ENCODE data around the gene SH3BP2.

The SH3BP2 gene

GRCh38 chr4:2763511-2763967 is 29.3 kb upstream of the SH3BP2 start:
- Histone ChIP-seq H3K36me3 (no peaks in the 10 kb centered on the region), H3K4me1 (peaks cover 7% of the 10 kb centered on the region), H3K27me3 (no peaks in the 10 kb centered on the region), H3K4me3 (ENCODE audit: low read depth, low read length) (no peak overlapping the region), H3K9me3 (no peaks in the 10 kb centered on the region; the same call in 1 of the 2 replicates)
- TF ChIP-seq, protein P1, sequence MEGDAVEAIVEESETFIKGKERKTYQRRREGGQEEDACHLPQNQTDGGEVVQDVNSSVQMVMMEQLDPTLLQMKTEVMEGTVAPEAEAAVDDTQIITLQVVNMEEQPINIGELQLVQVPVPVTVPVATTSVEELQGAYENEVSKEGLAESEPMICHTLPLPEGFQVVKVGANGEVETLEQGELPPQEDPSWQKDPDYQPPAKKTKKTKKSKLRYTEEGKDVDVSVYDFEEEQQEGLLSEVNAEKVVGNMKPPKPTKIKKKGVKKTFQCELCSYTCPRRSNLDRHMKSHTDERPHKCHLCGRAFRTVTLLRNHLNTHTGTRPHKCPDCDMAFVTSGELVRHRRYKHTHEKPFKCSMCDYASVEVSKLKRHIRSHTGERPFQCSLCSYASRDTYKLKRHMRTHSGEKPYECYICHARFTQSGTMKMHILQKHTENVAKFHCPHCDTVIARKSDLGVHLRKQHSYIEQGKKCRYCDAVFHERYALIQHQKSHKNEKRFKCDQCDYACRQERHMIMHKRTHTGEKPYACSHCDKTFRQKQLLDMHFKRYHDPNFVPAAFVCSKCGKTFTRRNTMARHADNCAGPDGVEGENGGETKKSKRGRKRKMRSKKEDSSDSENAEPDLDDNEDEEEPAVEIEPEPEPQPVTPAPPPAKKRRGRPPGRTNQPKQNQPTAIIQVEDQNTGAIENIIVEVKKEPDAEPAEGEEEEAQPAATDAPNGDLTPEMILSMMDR (IDR thresholded peaks at IDR 0.05; ENCODE audit: low read depth, low read length) = no peak
- no peak for DNase-seq

DNA sequence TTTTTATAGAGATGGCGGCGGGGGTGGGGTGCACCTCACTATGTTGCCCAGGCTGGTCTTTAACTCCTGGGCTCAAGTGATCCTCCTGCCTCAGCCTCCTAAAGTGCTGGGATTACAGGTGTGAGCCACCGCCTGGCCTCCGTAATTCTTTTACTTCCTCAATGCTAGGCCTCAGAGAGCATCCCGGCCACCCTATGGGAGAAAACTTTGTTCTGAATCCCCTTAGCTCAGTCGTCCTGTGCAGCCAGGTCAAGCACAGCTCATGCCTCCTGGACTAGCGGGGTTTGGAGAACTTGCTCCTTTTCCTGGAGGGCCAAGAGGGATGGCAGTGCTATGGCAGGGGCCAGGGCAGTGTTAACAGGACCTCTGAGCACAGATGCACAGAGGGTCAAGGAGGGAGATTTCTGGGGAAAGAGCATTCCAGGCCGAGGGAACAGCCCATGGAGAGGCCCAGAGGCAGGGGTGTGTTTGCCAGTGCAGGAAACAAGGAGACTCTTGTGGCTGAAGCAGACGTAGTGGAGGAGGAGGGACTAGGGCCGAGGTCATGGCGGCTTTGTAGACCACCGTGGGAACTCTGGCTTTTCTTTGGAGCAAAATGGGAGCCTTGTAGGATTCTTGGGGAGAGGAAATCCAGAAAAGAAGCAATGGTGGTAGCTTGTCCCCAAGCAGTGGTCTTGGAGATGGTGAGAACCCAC is 26.9 kb upstream of the SH3BP2 start:
- TF ChIP-seq, protein P1 (IDR thresholded peaks at IDR 0.05; ENCODE audit: low read depth, low read length) = no peak
- Histone ChIP-seq H3K27me3 (no peaks in the 10 kb centered on the region), H3K4me3 (ENCODE audit: low read depth, low read length) (no peak overlapping the region), H3K4me1 (peaks cover 13% of the 10 kb centered on the region), H3K9me3 (no peaks in the 10 kb centered on the region; the same call in 1 of the 2 replicates), H3K36me3 (no peaks in the 10 kb centered on the region)
- DNase-seq = no peak

- H3K4me3 ChIP-seq (ENCODE audit: low read depth, low read length) = no peak overlapping the region
- no peaks in the 10 kb centered on the region for H3K27me3 ChIP-seq
- H3K36me3 ChIP-seq = no peaks in the 10 kb centered on the region
- no peaks in the 10 kb centered on the region; the same call in 1 of the 2 replicates for H3K9me3 ChIP-seq
- TF ChIP-seq, protein P1 (IDR thresholded peaks at IDR 0.05; ENCODE audit: low read depth, low read length) = no peak
- peaks cover 13% of the 10 kb centered on the region for H3K4me1 ChIP-seq
- no peak for DNase-seq
Observed at GRCh38 chr4:2767046-2767704, 25.7 kb upstream of the SH3BP2 start.

GRCh38 chr4:2767705-2768074 is 25.2 kb upstream of the SH3BP2 start:
- H3K4me1 ChIP-seq = peaks cover 13% of the 10 kb centered on the region
- DNase-seq = peak; percentile 87
- H3K36me3 ChIP-seq = no peaks in the 10 kb centered on the region
- H3K4me3 ChIP-seq (ENCODE audit: low read depth, low read length) = no peak overlapping the region
- H3K9me3 ChIP-seq = no peaks in the 10 kb centered on the region; the same call in 1 of the 2 replicates
- TF ChIP-seq, protein P1 (IDR thresholded peaks at IDR 0.05; ENCODE audit: low read depth, low read length) = no peak
- no peaks in the 10 kb centered on the region for H3K27me3 ChIP-seq

DNA sequence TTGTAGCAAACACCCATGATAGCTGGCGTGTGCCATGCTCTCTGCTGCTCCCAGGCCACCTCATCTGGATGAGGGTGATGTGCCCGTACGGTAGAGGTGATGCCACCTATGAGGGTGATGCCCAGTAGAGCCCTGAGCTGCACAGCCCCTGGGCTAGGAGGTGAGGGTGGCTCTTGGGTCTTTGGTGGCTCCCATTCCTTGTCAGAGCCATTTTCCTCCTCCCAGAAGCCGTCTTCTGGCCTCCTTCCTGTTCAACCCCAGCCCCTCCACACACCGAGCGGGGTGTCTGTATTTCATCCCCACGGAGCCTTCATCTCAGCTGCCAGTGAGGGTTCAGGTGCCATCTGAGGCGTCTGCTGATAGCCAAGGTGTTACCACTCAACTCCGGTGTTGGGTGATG is 24.8 kb upstream of the SH3BP2 start:
- Histone ChIP-seq H3K4me3 (ENCODE audit: low read depth, low read length) (no peak overlapping the region), H3K27me3 (no peaks in the 10 kb centered on the region), H3K4me1 (peaks cover 13% of the 10 kb centered on the region), H3K9me3 (no peaks in the 10 kb centered on the region; the same call in 1 of the 2 replicates), H3K36me3 (no peaks in the 10 kb centered on the region)
- DNase-seq = no peak
- TF ChIP-seq, protein P1 (IDR thresholded peaks at IDR 0.05; ENCODE audit: low read depth, low read length) = no peak

GRCh38 chr4:2768921-2769336 is 24.0 kb upstream of the SH3BP2 start:
- peak overlapping the region; percentile 34 for H3K4me3 ChIP-seq (ENCODE audit: low read depth, low read length)
- H3K27me3 ChIP-seq = no peaks in the 10 kb centered on the region
- peaks cover 13% of the 10 kb centered on the region for H3K4me1 ChIP-seq
- DNase-seq = peak; percentile 59
- no peaks in the 10 kb centered on the region; the same call in 1 of the 2 replicates for H3K9me3 ChIP-seq
- TF ChIP-seq, protein P1 (IDR thresholded peaks at IDR 0.05; ENCODE audit: low read depth, low read length) = no peak
- H3K36me3 ChIP-seq = no peaks in the 10 kb centered on the region
